OCI-LY3 (cell line): ENCODE measurements around the gene HINT3.

ENCODE experiments used
- H2AFZ ChIP-seq: fragments of 200-600, 300-600 bp; shearing (Covaris generic); 2 replicates; pipeline ENCODE4 v1.6.0; 2014; ENCODE audit warnings: antibody characterized with exemption, low read depth, low read length
- H3K27ac ChIP-seq: fragments of 200-600, 300-600 bp; sonication (generic); 2 replicates; pipeline ENCODE4 v1.5.1; 2014; ENCODE audit warnings: mild to moderate bottlenecking, low read length, moderate library complexity, mixed read lengths
- H3K27me3 ChIP-seq: fragments of 200-600, 300-600 bp; sonication (generic); 2 replicates; pipeline ENCODE4 v1.6.1; 2014; ENCODE audit warnings: low read depth, low read length, mixed read lengths
- H3K36me3 ChIP-seq: fragments of 200-600, 300-600 bp; sonication (generic); replicated peaks from 2 replicates; pipeline ENCODE3; 2014; ENCODE audit warnings: low read depth, low read length, mixed read lengths
- H3K4me1 ChIP-seq: fragments of 300-600, 200-600 bp; sonication (generic); 2 replicates; pipeline ENCODE4 v1.6.1; 2014; ENCODE audit warnings: low read length, mixed read lengths
- H3K4me2 ChIP-seq: fragments of 200-600, 300-600 bp; sonication (generic); 2 replicates; pipeline ENCODE4 v1.6.1; 2014; ENCODE audit warnings: low read length, mixed read lengths
- H3K4me3 ChIP-seq: fragments of 300-600, 200-600 bp; sonication (generic); 2 replicates; pipeline ENCODE4 v1.5.1; 2014; ENCODE audit warnings: antibody characterized with exemption, mild to moderate bottlenecking, low read length, moderate library complexity
- H3K79me2 ChIP-seq: fragments of 300-600, 200-600 bp; shearing (Covaris generic); 2 replicates; pipeline ENCODE4 v1.6.1; 2014; ENCODE audit warnings: mild to moderate bottlenecking, low read length, mixed read lengths
- H3K9ac ChIP-seq: fragments of 300-600, 200-600 bp; shearing (Covaris generic); 2 replicates; pipeline ENCODE4 v1.6.0; 2014; ENCODE audit warnings: mild to moderate bottlenecking, low read length, moderate library complexity
- H3K9me3 ChIP-seq: fragments of 200-600, 300-600 bp; shearing (Covaris generic); 2 replicates; pipeline ENCODE4 v1.6.1; 2014; ENCODE audit warnings: low read length, mixed read lengths; ENCODE audit not compliant: insufficient read depth
- H4K20me1 ChIP-seq: fragments of 200-600, 300-600 bp; sonication (generic); 2 replicates; pipeline ENCODE4 v1.6.1; 2016; ENCODE audit warnings: low read length, mixed read lengths; ENCODE audit not compliant: insufficient read depth
- EZH2phosphoT487 ChIP-seq: fragments of 200-600 bp; shearing (Covaris generic); IDR thresholded peaks from 2 replicates; pipeline ENCODE4 v1.6.1; 2018; ENCODE audit warnings: antibody characterized with exemption, mixed run types, low read depth
- TF ChIP-seq, protein P1 (sequence below): fragments of 200-600, 300-600 bp; sonication (generic); IDR thresholded peaks from 2 replicates; pipeline ENCODE4 v1.5.1; 2014; ENCODE audit warnings: antibody characterized with exemption, low read length, low read depth

HINT3 gene

DNA sequence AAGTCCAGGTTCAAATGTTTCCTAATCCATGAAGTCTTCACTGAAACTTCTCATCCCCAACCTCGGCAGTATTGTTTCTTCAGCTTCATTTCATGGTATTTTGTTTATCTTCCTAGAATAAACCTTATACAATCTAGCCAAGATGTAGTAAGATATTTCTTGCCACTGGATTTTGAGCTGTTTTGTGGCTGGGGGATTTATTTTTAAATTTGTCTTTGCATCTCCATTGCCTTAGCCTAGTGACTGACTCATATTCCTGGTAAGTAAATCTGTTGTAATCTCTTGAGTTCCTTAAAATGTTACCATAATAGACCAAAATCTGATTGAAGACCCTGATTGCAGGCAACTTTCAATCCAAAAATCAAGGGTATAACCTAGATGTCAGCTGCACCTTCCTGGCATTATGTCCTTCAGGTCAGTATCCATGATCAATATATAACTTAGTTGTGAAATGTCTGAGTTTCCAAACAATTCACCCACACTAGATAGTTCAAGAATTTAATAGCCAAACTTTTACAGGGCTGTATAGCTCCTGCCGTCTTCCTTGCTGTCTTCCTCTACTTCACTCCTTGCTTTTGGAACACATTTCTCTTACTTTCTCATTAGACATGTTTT lies 25.1 kb downstream of the HINT3 start:
- no peak for TF ChIP-seq EZH2phosphoT487
- TF ChIP-seq, protein P1, sequence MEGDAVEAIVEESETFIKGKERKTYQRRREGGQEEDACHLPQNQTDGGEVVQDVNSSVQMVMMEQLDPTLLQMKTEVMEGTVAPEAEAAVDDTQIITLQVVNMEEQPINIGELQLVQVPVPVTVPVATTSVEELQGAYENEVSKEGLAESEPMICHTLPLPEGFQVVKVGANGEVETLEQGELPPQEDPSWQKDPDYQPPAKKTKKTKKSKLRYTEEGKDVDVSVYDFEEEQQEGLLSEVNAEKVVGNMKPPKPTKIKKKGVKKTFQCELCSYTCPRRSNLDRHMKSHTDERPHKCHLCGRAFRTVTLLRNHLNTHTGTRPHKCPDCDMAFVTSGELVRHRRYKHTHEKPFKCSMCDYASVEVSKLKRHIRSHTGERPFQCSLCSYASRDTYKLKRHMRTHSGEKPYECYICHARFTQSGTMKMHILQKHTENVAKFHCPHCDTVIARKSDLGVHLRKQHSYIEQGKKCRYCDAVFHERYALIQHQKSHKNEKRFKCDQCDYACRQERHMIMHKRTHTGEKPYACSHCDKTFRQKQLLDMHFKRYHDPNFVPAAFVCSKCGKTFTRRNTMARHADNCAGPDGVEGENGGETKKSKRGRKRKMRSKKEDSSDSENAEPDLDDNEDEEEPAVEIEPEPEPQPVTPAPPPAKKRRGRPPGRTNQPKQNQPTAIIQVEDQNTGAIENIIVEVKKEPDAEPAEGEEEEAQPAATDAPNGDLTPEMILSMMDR = no peak
- Histone ChIP-seq H3K4me3 (no peak overlapping the region), H4K20me1 (no peaks in the 10 kb centered on the region), H3K4me2 (no peak overlapping the region), H2AFZ (no peak overlapping the region), H3K79me2 (peaks cover 10% of the 10 kb centered on the region), H3K36me3 (no peaks in the 10 kb centered on the region), H3K9ac (no peak overlapping the region), H3K27ac (no peak overlapping the region), H3K27me3 (no peaks in the 10 kb centered on the region), H3K9me3 (no peaks in the 10 kb centered on the region), H3K4me1 (peaks cover 5% of the 10 kb centered on the region; the same call in 1 of the 2 replicates)

DNA sequence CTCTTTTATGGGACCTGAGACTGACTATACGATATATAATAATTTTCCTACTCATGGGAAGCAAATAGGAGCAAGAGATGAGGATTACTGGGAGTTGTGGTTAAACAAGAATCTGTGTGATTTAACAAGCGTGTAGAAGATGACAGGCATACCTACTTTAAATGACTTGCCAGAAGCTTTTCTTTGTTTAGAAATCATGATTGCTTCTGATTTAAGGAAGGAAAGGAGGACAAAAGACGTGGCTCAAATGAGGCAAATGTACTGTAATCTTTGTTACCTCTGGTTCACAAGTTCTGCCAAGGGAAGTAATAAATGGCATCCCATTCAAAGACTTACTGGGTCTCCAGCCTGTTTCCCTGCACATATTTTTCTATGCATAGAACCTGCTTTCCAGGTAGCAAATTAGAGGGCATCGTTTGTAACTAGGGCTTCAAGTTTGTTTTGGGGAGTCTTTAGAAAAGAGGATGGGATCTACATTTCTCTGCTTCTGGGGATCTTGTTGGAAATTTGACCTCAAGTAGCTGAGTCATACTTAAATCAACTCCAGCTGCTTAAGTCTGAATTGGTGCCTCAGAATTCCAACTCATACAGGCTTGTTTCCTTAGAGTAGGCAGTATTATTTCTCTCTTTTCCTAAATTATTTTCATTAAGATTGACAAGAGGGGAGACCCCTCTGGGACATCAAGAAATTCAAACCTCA lies 26.8 kb downstream of the HINT3 start:
- no peak overlapping the region for H3K27ac ChIP-seq
- no peak overlapping the region for H3K4me2 ChIP-seq
- H3K9ac ChIP-seq = no peak overlapping the region
- H3K79me2 ChIP-seq = peaks cover 27% of the 10 kb centered on the region
- TF ChIP-seq, protein P1 = no peak
- H3K4me3 ChIP-seq = no peak overlapping the region
- H3K36me3 ChIP-seq = no peaks in the 10 kb centered on the region
- no peaks in the 10 kb centered on the region for H4K20me1 ChIP-seq
- H3K27me3 ChIP-seq = no peaks in the 10 kb centered on the region
- no peak overlapping the region for H2AFZ ChIP-seq
- H3K4me1 ChIP-seq = peaks cover 19% of the 10 kb centered on the region
- no peaks in the 10 kb centered on the region for H3K9me3 ChIP-seq

DNA sequence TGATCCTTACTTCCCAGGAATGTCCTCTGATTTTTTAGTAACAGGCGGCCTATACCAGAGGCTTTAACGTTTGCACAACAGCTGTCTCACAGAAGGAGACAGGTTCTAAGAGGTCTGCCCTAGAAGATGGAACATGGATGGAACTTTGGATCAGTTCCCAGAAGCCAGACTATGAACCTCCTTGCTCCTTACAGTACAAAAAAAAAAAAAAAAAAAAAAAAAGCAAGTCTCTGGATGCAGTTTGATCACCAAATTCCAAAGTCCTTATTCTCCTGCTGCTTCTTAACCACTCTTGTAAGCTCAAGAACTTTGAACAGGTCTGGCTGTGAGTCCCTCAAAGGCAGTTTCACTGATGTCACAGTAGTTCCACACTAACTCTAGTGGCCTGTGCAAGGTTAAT lies 27.7 kb downstream of the HINT3 start:
- no peaks in the 10 kb centered on the region for H3K27me3 ChIP-seq
- no peaks in the 10 kb centered on the region for H4K20me1 ChIP-seq
- no peak overlapping the region for H2AFZ ChIP-seq
- H3K36me3 ChIP-seq = no peaks in the 10 kb centered on the region
- H3K4me3 ChIP-seq = no peak overlapping the region
- H3K4me2 ChIP-seq = no peak overlapping the region
- H3K79me2 ChIP-seq = peaks cover 34% of the 10 kb centered on the region
- TF ChIP-seq EZH2phosphoT487 = no peak
- TF ChIP-seq, protein P1 = no peak
- no peak overlapping the region for H3K27ac ChIP-seq
- H3K9ac ChIP-seq = no peak overlapping the region
- peaks cover 22% of the 10 kb centered on the region for H3K4me1 ChIP-seq
- no peaks in the 10 kb centered on the region for H3K9me3 ChIP-seq

DNA sequence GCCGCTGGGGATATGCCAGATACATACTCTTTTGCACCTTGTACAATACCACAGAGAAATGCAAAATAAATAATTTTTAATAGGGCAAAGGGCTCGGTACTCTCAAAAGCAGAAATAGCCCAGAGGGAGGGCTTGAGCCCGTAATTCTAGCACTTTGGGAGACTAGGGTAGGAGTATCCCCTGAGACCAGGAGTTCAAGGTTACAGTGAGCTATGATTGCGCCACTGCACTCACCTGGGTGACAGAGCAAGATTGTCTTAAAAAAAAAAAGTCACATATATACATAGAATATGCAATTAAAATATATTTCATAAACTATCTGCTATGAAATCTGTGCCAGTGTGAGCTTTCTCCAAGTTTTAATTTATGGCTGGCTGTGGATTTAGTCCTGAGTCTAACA lies 29.0 kb downstream of the HINT3 start:
- no peaks in the 10 kb centered on the region for H3K9me3 ChIP-seq
- H4K20me1 ChIP-seq = 0 out of 2 replicates have a peak, but pooled peaks cover 2% of the 10 kb centered on the region
- no peak overlapping the region for H3K27ac ChIP-seq
- peak overlapping the region; percentile 97; the same call in 1 of the 2 replicates for H2AFZ ChIP-seq
- H3K9ac ChIP-seq = peak overlapping the region; percentile 97
- peaks cover 22% of the 10 kb centered on the region for H3K4me1 ChIP-seq
- H3K79me2 ChIP-seq = peaks cover 47% of the 10 kb centered on the region
- TF ChIP-seq, protein P1 = no peak
- TF ChIP-seq EZH2phosphoT487 = no peak
- H3K4me3 ChIP-seq = peak overlapping the region; percentile 98
- no peaks in the 10 kb centered on the region for H3K36me3 ChIP-seq
- no peaks in the 10 kb centered on the region for H3K27me3 ChIP-seq
- H3K4me2 ChIP-seq = peak overlapping the region; percentile 86
